GM04504 (cell line): Measurements from ENCODE around the gene GABARAPL2.

Experiments used
- DNase-seq: peaks from one replicate; pipeline ENCODE4 v3.0.0-alpha.2; 2012; ENCODE audit warnings: low read depth

GABARAPL2 gene

GRCh38 chr16:75555213-75555706 is 10.9 kb upstream of the GABARAPL2 start:
- DNase-seq, result peak; percentile 77

GRCh38 chr16:75555707-75556430 is 10.3 kb upstream of the GABARAPL2 start, which contains the start of gene TMEM231:
Gene TMEM231 (minus strand): TSS chr16:75556252. CDS start chr16:75556209, 43 bp downstream.
- DNase-seq, result peak; percentile 79

- DNase-seq, result no peak
Measured at GRCh38 chr16:75556431-75556950, 9.7 kb upstream of the GABARAPL2 start.

GRCh38 chr16:75558846-75559401 is 7.3 kb upstream of the GABARAPL2 start:
- no peak for DNase-seq

- DNase-seq, result peak; percentile 39
Measured at GRCh38 chr16:75559564-75560372, 6.4 kb upstream of the GABARAPL2 start.

- no peak for DNase-seq
Measured at GRCh38 chr16:75565640-75566039, 539 bp upstream of the GABARAPL2 start.

GRCh38 chr16:75566758-75567255 is 628 bp downstream of the GABARAPL2 start:
- DNase-seq, result no peak

- DNase-seq, result no peak
Measured at GRCh38 chr16:75567911-75568310, 1.7 kb downstream of the GABARAPL2 start.

- DNase-seq, result no peak
Measured at GRCh38 chr16:75570396-75571065, 4.4 kb downstream of the GABARAPL2 start.

GRCh38 chr16:75572864-75573542 is 6.8 kb downstream of the GABARAPL2 start:
- no peak for DNase-seq

- DNase-seq, result no peak
Measured at GRCh38 chr16:75573955-75574354, 7.8 kb downstream of the GABARAPL2 start.

- no peak for DNase-seq
Measured at GRCh38 chr16:75575958-75576357, 9.8 kb downstream of the GABARAPL2 start.

GRCh38 chr16:75576384-75576811 is 10.2 kb downstream of the GABARAPL2 start:
- DNase-seq, result no peak

GRCh38 chr16:75578212-75578611 is 12.0 kb downstream of the GABARAPL2 start:
- DNase-seq, result no peak

- no peak for DNase-seq
Measured at GRCh38 chr16:75578725-75579124, 12.5 kb downstream of the GABARAPL2 start.

GRCh38 chr16:75579281-75579834 is 13.2 kb downstream of the GABARAPL2 start:
- no peak for DNase-seq

GRCh38 chr16:75584108-75584507 is 17.9 kb downstream of the GABARAPL2 start:
- no peak for DNase-seq

- no peak for DNase-seq
Measured at GRCh38 chr16:75588716-75589115, 22.5 kb downstream of the GABARAPL2 start.

- DNase-seq, result no peak
Measured at GRCh38 chr16:75589306-75589705, 23.1 kb downstream of the GABARAPL2 start.

- peak; percentile 43 for DNase-seq
Measured at GRCh38 chr16:75590920-75591843, 25.0 kb downstream of the GABARAPL2 start.
